ENCODE results near the gene RNF20. TPM values are rescaled to one million over a fixed set of nuclear protein-coding genes. Genes with fewer than 3 reads are reported as not detected.

The RNF20 gene, protein sequence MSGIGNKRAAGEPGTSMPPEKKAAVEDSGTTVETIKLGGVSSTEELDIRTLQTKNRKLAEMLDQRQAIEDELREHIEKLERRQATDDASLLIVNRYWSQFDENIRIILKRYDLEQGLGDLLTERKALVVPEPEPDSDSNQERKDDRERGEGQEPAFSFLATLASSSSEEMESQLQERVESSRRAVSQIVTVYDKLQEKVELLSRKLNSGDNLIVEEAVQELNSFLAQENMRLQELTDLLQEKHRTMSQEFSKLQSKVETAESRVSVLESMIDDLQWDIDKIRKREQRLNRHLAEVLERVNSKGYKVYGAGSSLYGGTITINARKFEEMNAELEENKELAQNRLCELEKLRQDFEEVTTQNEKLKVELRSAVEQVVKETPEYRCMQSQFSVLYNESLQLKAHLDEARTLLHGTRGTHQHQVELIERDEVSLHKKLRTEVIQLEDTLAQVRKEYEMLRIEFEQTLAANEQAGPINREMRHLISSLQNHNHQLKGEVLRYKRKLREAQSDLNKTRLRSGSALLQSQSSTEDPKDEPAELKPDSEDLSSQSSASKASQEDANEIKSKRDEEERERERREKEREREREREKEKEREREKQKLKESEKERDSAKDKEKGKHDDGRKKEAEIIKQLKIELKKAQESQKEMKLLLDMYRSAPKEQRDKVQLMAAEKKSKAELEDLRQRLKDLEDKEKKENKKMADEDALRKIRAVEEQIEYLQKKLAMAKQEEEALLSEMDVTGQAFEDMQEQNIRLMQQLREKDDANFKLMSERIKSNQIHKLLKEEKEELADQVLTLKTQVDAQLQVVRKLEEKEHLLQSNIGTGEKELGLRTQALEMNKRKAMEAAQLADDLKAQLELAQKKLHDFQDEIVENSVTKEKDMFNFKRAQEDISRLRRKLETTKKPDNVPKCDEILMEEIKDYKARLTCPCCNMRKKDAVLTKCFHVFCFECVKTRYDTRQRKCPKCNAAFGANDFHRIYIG
- total RNA-seq, result 10 to 100 TPM; 39.3 to 46.0 TPM

DNA sequence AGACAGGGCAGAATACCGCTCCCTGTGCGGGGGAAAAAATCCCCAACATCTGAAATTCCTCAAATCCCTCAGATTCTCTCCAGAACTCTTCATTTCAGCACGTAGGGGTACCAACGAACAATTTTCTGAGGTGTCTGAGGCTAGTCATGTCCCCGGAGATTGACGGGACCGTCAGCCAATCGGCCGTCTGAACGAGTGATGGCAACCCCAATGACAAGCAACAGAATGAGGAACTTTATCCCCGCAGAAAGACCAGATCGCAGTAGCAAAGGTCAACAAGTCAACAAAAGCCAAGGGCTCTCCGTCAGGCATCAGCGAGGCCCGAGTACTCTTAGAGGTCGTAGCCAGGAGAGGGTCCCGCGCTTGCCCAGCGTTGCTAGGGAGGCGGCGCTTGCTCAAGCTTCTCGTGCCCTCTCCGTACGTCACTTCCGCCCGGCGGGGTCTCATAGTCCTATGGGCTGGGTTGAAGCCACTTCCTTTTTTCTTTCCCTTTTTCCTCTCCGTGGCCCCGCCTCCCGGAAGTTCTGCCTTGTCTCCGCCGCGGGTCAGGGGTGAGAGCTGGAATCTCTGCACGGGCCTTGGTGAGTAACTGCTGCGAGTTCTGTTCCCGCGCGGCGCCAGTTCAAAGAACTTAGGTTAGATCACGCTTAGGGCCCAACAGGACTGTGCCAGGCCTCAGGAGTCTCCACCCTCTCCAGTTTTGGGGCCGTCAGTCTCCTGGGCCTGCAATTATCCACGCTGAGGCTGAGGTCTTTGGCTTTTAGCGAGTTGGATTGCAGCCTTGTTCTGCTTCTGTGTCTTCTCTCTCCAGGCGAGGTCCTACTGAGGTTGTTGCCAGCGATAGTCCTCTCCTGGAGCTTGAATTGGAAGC is at the start of gene RNF20:
RNF20 (plus strand) TSS at position 520 of the 871 bp plus-strand sequence. CDS start 1,571 bp downstream, outside the sequence.
- peak; percentile 99 for DNase-seq (ENCODE audit: low spot score)
- Mint-ChIP-seq H3K27ac (peak within 1 kb of the TSS; percentile 95 to 97), H3K4me1 (ENCODE audit: low read depth in 2 of 2) (peaks cover 12 to 26% of the 10 kb centered on the region in 2 donors), H3K36me3 (peaks cover 5% of the 10 kb centered on the region), H3K27me3 (peaks cover 0 to 3% of the 10 kb centered on the region in 2 donors), H3K4me3 (peak within 1 kb of the TSS; percentile 92), H3K9me3 (no peaks in the 10 kb centered on the region)
- peak; percentile 98 to 99 for ATAC-seq

DNA sequence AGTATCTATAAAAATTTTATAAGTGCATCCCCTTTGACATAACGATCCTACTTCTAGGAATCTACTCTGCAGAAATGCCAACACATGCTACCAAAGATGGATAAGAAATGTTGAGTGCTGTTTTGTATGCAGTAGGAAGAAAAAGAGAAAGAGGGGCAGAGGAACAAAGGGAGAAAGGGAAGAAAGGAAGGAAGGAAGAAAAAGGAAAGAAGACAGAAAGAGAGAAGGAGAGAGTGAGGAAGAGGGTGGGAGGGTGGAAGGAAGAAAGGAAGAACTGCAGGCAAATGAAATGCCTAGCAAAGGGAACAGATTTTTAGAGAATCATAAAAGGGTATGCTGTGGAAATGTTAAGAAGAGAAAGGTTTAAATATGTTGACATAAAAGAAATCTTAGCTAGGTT is 49.6 kb upstream of the RNF20 start:
- H3K27me3 Mint-ChIP-seq, result peaks cover 26 to 43% of the 10 kb centered on the region in 2 donors
- H3K27ac Mint-ChIP-seq, result no peak overlapping the region
- H3K4me1 Mint-ChIP-seq (ENCODE audit: low read depth in 2 of 2), result no peaks in the 10 kb centered on the region
- H3K36me3 Mint-ChIP-seq, result no peaks in the 10 kb centered on the region
- ATAC-seq (no peak), DNase-seq (ENCODE audit: low spot score) (no peak)
- H3K4me3 Mint-ChIP-seq, result no peak overlapping the region
- no peaks in the 10 kb centered on the region for H3K9me3 Mint-ChIP-seq

DNA sequence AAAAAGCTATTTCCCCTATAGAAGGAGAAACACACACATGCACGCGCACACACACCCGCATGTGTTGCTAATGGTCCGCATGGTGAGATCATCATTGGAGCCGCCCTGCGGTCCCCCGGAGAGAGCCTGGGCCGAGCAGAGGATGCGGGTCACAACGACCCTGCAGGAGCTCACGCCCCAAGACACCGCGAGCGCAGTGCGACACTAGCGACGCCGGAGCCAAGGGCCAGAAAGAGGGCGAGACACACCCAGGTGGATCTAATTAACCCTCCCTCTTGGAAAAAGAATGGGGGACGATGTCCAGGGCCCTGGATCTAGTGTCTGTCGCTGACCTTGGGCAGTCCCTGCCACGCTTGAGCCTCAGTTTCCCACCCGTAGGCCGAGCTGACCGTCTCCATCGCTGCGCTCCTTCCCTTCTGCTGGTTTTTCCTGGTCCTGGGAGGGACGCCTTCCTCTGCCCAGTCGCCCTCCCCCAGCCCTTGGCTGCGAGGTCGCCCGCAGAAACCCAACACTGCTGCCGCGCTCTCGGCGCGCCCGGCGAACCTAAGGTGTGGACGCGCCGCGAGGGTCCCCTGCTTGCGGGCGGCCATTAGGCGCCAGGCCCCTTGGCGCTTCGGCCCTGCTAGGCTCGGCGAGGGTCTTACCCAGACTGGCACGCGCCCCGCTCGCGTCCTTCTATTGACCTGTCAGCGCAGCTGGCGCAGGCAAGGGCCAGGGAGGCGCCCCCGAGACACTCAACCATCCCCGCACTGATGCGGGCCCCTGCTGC is 47.5 kb upstream of the RNF20 start:
- Mint-ChIP-seq H3K4me3 (no peak overlapping the region), H3K27ac (no peak overlapping the region), H3K4me1 (ENCODE audit: low read depth in 2 of 2) (no peaks in the 10 kb centered on the region), H3K27me3 (peaks cover 30 to 36% of the 10 kb centered on the region in 2 donors), H3K9me3 (no peaks in the 10 kb centered on the region), H3K36me3 (no peaks in the 10 kb centered on the region)
- DNase-seq (ENCODE audit: low spot score) (no peak), ATAC-seq (no peak)

DNA sequence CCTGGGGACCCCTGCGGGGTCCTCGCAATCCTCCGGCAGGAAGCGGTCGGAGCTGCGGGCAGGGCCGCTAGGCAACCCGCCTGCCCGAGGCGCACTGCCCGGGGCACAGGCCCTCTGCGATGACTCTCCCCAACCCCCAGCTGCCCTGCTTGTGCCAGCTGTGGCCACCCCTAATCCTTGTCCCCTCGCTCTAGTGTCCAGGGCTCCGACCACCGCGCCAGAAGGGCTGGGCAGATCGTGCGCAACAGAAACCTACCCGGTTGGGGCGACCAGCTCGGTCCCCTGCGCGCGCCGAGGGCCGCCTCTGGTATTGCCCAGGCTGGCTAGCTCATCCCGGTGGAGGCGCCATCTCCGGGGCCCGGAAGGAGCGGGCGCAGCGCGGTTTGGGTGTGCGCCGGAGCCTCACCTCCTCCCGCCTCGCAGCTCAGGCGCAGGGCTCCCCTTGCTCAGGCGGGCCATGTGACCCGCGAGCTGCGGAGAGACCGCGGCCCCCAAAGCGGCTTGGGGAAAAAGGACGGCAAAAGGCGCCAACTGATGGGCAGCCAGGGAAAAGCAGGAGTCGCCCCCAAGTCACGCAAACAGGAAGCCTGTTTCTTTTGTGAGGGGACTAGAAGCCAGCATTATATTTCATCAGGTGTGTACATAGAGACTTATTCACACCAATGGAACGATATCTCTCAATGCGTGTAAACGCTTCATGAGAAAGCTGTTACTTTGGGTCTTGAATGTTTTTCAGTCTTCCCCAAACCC is 46.8 kb upstream of the RNF20 start:
- DNase-seq (ENCODE audit: low spot score) (no peak), ATAC-seq (peak in 1 of 2 donors; percentile 33)
- Mint-ChIP-seq H3K27ac (no peak overlapping the region), H3K36me3 (no peaks in the 10 kb centered on the region), H3K9me3 (no peaks in the 10 kb centered on the region), H3K4me3 (no peak overlapping the region), H3K27me3 (peaks cover 30 to 36% of the 10 kb centered on the region in 2 donors), H3K4me1 (ENCODE audit: low read depth in 2 of 2) (no peaks in the 10 kb centered on the region)

DNA sequence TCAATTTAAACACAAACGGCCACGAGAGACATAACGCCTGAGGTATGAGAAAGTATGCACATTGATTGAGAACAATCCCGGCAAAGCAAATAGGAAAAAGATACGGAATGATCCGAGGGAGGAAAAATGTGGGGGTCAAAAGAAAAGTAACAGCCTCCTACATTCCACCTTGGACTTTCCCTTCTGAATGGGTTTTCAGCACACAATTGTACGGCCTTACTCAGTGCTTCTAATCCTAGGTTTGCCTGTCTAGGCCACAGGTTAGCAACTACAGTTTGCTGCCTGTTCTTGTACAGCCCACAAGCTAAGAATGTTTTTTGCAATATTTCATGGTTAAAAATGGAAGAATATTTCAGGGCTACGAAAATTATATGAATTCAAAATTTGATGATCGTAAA is 46.2 kb upstream of the RNF20 start:
- H3K36me3 Mint-ChIP-seq, result no peaks in the 10 kb centered on the region
- ATAC-seq, result no peak
- peaks cover 30 to 34% of the 10 kb centered on the region in 2 donors for H3K27me3 Mint-ChIP-seq

DNA sequence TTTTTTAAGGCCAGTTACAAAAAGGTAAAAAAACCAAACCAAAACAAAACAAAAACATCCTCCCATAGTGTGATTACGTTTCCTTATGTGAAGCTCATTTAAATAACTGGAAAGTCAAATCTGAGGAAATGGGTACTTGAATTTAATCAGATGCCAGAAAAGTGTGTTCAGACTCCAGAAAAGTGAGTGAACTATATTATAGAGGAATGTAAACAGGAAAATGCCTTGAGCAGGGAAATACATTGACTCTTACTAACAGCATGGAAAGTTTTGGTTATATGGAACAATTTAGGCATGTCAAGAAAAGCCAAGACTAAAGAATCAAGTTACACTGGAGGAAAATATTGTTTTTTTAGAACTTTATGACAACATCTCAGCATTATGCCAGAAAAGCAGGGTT is 37.8 kb upstream of the RNF20 start:
- DNase-seq (ENCODE audit: low spot score) (no peak), ATAC-seq (no peak)
- H3K27me3 Mint-ChIP-seq, result peaks cover 5 to 11% of the 10 kb centered on the region in 2 donors
- no peak overlapping the region for H3K27ac Mint-ChIP-seq
- H3K4me3 Mint-ChIP-seq, result no peak overlapping the region
- no peaks in the 10 kb centered on the region for H3K4me1 Mint-ChIP-seq (ENCODE audit: low read depth in 2 of 2)
- no peaks in the 10 kb centered on the region for H3K36me3 Mint-ChIP-seq
- H3K9me3 Mint-ChIP-seq, result no peaks in the 10 kb centered on the region

More for the DNA sequence above, 46.2 kb upstream of the RNF20 start:
- DNase-seq (ENCODE audit: low spot score), result no peak
- Mint-ChIP-seq H3K27ac (no peak overlapping the region), H3K4me3 (no peak overlapping the region), H3K9me3 (no peaks in the 10 kb centered on the region), H3K4me1 (ENCODE audit: low read depth in 2 of 2) (no peaks in the 10 kb centered on the region)

DNA sequence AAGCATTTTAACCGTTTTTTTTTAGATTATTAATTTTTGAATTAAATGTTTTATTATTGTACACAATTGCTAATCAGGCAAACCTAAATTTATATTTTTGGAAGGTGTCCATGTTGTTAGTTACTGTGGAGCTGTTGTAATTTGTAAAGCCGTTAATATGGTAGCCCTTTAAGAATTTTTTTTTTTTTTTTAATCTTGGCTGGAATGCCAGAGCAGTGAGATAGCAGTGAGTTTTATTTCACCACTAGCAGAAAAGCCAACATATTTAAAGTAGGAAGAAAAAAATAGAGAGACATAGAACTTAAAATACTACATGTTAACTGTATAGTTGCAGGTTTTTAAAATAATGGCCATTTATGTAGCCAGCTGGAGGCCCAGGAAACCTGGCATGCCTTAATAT is 35.3 kb upstream of the RNF20 start:
- no peak for DNase-seq (ENCODE audit: low spot score)
- no peaks in the 10 kb centered on the region for H3K36me3 Mint-ChIP-seq
- H3K4me1 Mint-ChIP-seq (ENCODE audit: low read depth in 2 of 2), result no peaks in the 10 kb centered on the region
- H3K27me3 Mint-ChIP-seq, result peaks cover 10 to 19% of the 10 kb centered on the region in 2 donors
- H3K27ac Mint-ChIP-seq, result no peak overlapping the region
- no peaks in the 10 kb centered on the region for H3K9me3 Mint-ChIP-seq
- H3K4me3 Mint-ChIP-seq, result no peak overlapping the region
- ATAC-seq, result no peak

DNA sequence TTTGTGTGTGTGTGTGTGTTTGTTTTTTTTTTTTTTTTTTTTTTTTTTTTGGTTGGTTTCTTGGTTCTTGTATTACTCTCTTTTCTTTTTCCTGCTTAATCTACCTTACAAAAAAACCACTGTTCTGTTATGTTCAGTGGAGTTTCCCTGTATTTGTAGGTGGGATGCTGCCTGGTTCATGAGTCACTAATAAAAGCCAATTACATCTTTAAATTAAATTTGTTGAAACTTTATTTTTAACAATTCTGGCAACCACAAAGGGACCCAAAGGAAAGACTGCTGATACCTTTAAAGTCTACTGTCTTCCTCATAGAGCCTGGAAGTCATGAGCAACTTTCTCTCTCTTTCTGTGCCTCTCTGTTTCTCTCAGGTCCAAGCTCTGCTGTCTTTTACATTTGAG is 29.5 kb upstream of the RNF20 start:
- H3K9me3 Mint-ChIP-seq, result no peaks in the 10 kb centered on the region
- peaks cover 10 to 22% of the 10 kb centered on the region in 2 donors for H3K27me3 Mint-ChIP-seq
- no peaks in the 10 kb centered on the region for H3K4me1 Mint-ChIP-seq (ENCODE audit: low read depth in 2 of 2)
- no peaks in the 10 kb centered on the region for H3K36me3 Mint-ChIP-seq
- H3K27ac Mint-ChIP-seq, result no peak overlapping the region
- ATAC-seq (no peak), DNase-seq (ENCODE audit: low spot score) (no peak)
- no peak overlapping the region for H3K4me3 Mint-ChIP-seq

DNA sequence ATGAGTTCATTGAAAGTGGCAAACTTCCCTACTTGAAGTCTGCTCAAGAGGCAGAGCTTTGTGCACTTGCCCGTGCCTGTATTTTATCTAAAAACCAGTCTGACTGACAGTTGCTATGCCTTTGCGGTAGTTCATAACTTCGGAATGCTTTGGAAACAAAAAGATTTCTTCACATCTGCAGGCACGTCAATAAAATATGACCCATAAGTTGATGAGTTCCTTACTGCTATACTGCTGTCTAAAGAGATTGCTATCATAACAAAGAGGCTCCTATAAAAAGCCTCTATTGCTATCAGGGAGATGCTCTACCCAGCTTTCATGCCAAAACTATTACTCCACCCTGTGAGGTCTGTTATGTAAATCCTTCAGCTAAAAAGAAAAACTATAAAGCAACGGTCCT is 25.4 kb upstream of the RNF20 start:
- no peaks in the 10 kb centered on the region for H3K4me1 Mint-ChIP-seq (ENCODE audit: low read depth in 2 of 2)
- H3K27me3 Mint-ChIP-seq, result peaks cover 11 to 16% of the 10 kb centered on the region in 2 donors
- no peak overlapping the region for H3K4me3 Mint-ChIP-seq
- H3K27ac Mint-ChIP-seq, result no peak overlapping the region
- no peaks in the 10 kb centered on the region for H3K36me3 Mint-ChIP-seq
- no peak for DNase-seq (ENCODE audit: low spot score)
- H3K9me3 Mint-ChIP-seq, result no peaks in the 10 kb centered on the region
- no peak for ATAC-seq

DNA sequence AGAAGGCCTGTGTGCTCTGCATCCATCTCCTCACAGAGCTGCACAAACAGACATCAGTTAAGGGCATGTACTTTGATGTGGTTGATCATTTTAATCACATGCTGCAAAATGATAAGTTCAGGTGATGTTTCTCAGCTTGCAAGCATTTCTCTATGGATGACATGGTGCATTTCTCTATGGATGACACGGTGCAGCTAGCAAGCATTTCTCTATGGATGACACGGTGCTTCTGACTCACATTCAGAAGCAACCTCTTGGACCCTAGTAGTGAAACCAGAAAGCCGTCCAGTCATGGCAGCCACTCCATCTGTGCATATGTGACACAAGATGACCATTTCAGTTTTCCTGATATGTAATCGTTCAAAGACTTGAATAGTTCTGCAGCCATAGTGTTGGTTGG is 24.1 kb upstream of the RNF20 start:
- no peak for DNase-seq (ENCODE audit: low spot score)
- H3K4me3 Mint-ChIP-seq, result no peak overlapping the region

DNA sequence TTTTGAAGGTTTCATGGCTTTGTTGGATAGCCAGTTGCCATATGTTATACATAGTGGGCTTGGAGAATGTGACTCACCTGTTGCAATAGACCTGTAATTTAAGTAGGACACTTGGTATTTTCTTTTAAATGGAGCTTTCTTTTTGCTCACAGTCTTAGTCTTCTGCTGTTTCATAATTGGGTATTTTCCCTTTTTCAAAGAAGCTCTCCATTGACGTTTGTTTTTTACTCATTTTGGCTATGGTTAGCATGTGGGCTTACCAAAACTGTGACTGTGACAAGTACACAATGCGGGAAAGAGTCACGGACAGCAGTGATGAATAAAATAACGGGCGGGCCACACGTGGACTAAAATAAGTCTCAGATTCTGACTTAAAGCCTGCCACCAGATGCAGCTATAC is 23.2 kb upstream of the RNF20 start:
- DNase-seq (ENCODE audit: low spot score), result no peak
- peak in 1 of 2 donors; percentile 66 for ATAC-seq
- Mint-ChIP-seq H3K4me3 (no peak overlapping the region), H3K9me3 (no peaks in the 10 kb centered on the region), H3K27me3 (peaks cover 13 to 22% of the 10 kb centered on the region in 2 donors), H3K27ac (no peak overlapping the region), H3K36me3 (no peaks in the 10 kb centered on the region), H3K4me1 (ENCODE audit: low read depth in 2 of 2) (no peaks in the 10 kb centered on the region)

More for the DNA sequence above, 24.1 kb upstream of the RNF20 start:
- H3K36me3 Mint-ChIP-seq, result no peaks in the 10 kb centered on the region
- H3K9me3 Mint-ChIP-seq, result no peaks in the 10 kb centered on the region
- no peak overlapping the region for H3K27ac Mint-ChIP-seq
- no peaks in the 10 kb centered on the region for H3K4me1 Mint-ChIP-seq (ENCODE audit: low read depth in 2 of 2)
- ATAC-seq, result no peak
- peaks cover 13 to 19% of the 10 kb centered on the region in 2 donors for H3K27me3 Mint-ChIP-seq

DNA sequence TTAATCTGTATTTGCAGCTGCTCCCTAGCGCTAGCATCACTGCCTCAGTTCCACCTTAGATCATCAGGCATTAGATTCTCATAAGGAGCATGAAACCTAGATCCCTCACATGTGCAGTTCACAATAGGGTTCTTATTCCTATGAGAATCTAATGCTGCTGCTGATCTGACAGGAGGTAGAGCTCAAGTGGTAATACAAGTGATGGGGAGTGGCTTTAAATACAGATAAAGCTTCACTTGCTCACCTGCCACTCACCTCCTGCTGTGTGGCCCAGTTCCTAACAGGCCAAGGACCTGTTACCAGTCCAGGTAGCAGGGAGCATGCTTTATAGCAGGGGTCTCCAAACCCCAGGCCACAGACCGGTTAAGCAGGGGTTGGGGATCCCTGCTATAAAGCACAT is 22.6 kb upstream of the RNF20 start:
- peaks cover 13 to 22% of the 10 kb centered on the region in 2 donors for H3K27me3 Mint-ChIP-seq
- no peaks in the 10 kb centered on the region for H3K36me3 Mint-ChIP-seq
- H3K4me1 Mint-ChIP-seq (ENCODE audit: low read depth in 2 of 2), result no peaks in the 10 kb centered on the region
- ATAC-seq, result no peak
- no peak overlapping the region for H3K27ac Mint-ChIP-seq
- no peak for DNase-seq (ENCODE audit: low spot score)
- H3K4me3 Mint-ChIP-seq, result no peak overlapping the region
- H3K9me3 Mint-ChIP-seq, result no peaks in the 10 kb centered on the region

Data from natural killer cell treated with Interleukin-12 subunit alpha and Interleukin-12 subunit beta and Interleukin-15 and Interleukin-18, amount 100 ng/mL, for 72 hours (primary cell).